Measurements from ENCODE around the gene TRAPPC5.

- TF ChIP-seq, protein P1, sequence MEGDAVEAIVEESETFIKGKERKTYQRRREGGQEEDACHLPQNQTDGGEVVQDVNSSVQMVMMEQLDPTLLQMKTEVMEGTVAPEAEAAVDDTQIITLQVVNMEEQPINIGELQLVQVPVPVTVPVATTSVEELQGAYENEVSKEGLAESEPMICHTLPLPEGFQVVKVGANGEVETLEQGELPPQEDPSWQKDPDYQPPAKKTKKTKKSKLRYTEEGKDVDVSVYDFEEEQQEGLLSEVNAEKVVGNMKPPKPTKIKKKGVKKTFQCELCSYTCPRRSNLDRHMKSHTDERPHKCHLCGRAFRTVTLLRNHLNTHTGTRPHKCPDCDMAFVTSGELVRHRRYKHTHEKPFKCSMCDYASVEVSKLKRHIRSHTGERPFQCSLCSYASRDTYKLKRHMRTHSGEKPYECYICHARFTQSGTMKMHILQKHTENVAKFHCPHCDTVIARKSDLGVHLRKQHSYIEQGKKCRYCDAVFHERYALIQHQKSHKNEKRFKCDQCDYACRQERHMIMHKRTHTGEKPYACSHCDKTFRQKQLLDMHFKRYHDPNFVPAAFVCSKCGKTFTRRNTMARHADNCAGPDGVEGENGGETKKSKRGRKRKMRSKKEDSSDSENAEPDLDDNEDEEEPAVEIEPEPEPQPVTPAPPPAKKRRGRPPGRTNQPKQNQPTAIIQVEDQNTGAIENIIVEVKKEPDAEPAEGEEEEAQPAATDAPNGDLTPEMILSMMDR (IDR thresholded peaks at IDR 0.05 in 2 of 3, conservative IDR thresholded peaks at IDR 0.05 in 1 of 3; ENCODE audit: borderline replicate concordance in 1 of 3, insufficient read depth in 1 of 3, low read depth in 2 of 3, low read length in 2 of 3): no peak
- TF ChIP-seq ATF3 (IDR thresholded peaks at IDR 0.05): no peak
These were observed 17.2 kb downstream of the TRAPPC5 start for GRCh38 chr19:7697721-7698287.
